Measurements from ENCODE around the gene LINS1.
"Not testable (repeated sequence)": the region's sequence is repeated elsewhere in the genome, so short reads cannot be mapped to it uniquely, and the experiment has no call there.

Gene LINS1

DNA sequence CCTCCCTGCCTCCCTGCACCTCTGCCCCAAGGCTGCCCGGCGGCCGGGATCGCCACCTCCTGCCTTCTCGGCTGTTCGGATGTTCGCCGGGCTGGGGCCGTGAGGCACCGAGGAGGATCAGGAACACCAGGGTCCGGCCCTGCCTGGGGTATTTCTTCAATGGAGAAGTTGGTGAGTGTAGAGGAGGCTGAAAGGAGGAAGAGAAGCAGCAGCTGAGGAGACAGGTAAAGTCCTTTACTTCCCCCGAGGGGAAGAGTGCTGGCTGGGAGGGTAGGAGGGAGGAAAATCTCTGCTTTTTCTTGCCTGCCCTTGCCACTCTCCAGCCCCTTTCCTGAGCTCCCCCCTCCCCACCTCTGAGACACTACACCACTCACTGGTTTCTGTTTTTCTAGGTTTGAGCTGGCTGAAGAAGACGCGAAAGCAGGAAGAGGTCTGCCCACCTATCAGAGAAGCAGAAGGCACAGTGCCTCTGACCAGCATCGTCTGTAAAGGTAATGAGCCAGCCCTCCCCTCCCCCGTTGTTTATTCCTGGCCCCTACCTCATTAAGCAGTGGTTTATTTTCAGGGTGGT, 924 bp upstream of the LINS1 start:
- no peak for DNase-seq (ENCODE audit: low read depth in 1 of 2, low spot score in 1 of 2)

DNA sequence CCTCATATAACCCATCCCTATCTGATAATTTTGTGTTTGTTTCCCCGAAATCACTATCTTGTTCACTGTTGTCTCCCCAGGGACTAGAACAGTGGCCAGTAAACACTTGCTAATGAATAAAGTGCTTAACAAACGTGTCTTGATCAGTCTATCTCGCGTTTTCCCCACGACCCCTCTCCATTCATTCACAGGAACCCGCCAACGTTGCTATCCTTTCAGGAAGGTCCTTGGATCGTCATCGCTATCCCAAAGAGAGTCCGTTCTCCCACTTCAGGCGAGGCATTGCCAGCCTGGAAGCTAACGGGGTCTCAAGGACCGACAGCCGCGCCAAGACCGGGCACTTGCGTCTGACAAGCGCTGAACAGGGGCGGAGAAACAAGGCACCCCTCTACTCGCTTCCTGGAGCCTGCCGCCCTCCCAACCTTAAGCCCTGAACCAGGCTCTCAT, 344 bp downstream of the LINS1 start:
- DNase-seq (ENCODE audit: low read depth in 1 of 2, low spot score in 1 of 2): no peak

DNA sequence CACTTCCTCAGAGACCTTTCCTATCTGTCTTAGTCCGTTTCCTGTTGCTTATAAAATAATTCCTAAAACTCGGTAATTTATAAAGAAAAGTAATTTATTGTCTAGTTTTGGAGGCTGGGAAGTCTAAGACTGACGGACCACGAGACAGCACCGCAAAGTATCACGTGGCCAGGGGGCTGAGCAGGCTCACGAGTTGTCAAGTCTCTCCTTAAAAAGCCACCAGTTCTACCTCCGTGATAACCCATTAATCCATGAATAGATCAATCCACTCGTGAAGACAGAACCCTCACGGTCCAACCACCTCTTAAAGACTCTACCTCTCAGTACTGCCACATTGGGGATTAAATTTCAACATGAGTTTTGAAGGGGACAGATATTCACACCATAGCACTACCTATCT, 821 bp downstream of the LINS1 start:
- DNase-seq (ENCODE audit: low read depth in 1 of 2, low spot score in 1 of 2): no peak

DNA sequence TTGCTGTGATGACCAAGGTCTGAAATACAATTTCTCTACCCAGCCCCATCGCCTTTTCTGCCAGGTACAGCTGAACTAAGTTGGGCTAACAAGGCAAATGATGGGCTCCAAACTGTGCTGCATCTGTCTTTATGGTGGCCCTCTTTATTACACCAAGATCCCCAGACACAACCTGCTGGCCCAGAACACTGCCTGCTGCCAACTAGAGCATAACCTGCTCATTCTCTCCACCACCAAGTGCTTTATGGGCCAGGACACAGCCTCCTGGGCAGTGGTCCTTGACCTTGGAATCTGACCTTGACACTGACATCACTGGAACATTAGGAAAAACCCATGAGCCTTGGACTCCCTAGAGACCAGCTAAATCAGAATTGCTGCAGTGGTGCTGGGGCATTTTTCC, 3.3 kb downstream of the LINS1 start:
- no peak for DNase-seq (ENCODE audit: low read depth in 1 of 2, low spot score in 1 of 2)

DNA sequence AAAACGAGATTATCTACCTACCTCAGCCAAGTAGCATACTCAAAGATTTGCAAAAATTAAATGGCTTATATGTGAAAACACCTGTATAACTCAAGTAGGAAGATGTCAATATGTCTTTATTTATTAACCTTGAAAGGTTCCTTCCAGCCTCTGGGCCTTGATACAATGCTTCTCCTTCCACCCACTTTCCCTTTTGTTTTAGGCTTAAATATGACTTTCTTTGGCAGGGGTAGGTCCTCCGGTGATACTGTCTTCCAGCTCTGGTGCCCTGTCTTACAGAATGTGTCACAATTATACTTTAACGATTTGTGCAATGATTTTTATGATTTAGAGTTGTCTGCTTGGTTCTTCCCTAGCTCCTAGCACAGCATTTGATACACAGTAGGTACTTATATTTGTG, 4.1 kb downstream of the LINS1 start:
- DNase-seq (ENCODE audit: low read depth in 1 of 2, low spot score in 1 of 2): no peak

DNA sequence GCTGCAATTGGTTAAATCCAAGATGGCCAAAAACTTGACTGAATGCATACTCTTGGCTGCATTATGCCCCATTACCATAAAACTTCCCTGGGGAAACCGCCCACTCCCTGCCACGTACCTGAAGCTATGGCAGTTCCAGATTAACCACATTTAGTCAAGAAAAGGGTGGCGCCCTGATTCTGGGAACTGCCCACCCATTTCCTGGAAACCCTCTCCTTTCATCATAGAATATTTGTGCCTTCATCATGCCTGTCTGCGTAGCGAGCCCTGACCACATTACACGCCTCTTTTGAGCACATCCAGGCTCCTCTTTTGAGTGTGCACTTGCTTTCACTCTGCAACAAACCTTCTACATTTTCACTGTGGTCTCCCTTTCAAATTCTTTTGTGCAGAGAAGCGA, 5.2 kb downstream of the LINS1 start:
- peak; percentile 44 to 87 for DNase-seq (ENCODE audit: low read depth in 1 of 2, low spot score in 1 of 2)

DNA sequence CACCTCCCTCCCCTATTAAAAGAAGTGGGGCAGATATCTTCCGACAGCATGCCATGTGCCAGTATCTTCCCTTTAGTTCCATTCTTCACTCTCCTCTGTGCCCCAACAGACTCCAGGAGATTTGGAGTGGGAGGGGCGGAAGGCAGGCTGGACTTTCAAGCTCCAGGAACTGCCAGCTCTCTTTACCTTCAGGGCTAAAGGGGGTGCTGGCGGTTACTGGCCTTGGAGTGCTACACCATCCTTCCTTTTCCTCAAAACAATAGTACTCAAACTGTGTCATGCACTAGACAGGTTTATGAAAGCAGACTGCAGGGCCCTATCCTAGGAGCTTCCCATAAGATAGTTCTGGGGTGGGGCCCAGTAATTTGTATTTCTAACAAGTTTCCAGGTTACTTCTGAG, 6.0 kb downstream of the LINS1 start:
- no peak for DNase-seq (ENCODE audit: low read depth in 1 of 2, low spot score in 1 of 2)

DNA sequence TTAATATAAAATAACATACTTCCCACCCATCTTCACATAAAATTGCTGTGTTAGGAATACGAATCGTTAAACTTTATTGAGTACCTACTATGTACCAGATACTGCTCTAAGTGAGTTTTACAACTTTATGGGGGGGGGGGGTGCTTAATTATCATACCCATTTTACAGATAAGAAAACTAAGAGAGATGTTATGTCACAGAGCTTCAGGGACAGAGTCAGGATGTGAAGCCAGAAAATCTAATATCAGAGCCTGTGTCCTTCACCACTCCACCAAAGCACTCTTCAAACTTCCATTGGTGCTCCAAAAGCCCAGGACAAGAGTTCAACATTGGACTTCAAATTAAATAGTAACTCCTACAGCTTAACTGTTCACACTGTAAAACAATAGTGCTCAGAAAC, 8.6 kb downstream of the LINS1 start:
- DNase-seq (ENCODE audit: low read depth in 1 of 2, low spot score in 1 of 2): no peak

DNA sequence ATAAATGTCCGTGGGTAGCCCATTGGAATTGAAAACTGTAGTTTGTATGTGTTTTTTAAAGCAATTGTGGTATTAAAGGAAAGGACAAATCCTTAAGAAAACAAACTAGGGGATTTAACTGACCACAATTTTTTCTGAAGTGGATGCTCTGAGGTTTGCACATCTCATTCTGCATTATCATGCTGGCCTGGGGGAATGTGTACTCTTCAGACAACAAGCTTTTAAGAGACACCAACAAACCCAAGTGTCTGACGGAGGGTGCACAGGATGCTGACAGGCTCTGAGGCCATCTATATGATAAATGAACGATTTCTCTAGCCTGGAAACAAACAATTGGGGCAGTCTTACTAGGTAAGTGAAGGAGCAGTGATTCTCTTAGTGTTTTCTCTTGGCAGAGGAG, 9.1 kb downstream of the LINS1 start:
- no peak for DNase-seq (ENCODE audit: low read depth in 1 of 2, low spot score in 1 of 2)

DNA sequence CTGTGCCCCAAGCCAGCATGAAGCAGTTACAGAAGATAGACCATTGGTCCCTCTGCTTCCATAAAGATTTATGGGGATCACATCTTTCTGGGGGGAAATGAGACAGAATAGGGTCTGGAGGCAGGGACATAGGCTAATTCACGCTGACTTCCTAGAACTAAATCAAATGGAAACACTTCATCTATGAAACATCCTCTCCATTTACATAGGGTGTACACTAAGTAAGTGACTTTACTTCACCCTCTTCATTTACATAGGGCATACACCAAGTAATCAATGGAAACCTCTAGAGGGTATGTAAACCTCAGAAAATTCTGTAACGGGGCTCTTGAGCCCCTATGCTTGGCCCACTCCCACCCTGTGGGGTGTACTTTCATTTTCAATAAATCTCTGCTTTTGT, 10.1 kb downstream of the LINS1 start:
- no peak for DNase-seq (ENCODE audit: low read depth in 1 of 2, low spot score in 1 of 2)

DNA sequence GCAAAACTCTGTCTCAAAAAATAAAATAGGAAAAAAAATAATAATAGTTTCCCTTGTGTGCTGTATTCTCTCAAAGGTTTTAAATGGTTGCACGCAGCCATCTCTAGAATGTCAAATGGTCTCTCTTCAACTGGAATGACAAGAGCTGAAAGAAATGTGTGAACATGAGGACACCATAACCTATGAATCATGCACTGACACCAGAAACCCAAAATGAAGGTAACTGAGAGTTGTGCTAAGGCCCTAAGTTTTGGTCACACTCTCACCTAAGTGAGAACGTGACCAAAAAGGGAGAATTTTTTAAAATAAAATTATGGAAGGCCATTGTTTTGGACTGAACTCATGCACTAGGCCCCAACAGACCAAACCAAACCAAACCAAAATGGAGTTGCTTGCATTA, 10.8 kb downstream of the LINS1 start:
- not testable (repeated sequence) for DNase-seq (ENCODE audit: low read depth in 1 of 2, low spot score in 1 of 2)

DNA sequence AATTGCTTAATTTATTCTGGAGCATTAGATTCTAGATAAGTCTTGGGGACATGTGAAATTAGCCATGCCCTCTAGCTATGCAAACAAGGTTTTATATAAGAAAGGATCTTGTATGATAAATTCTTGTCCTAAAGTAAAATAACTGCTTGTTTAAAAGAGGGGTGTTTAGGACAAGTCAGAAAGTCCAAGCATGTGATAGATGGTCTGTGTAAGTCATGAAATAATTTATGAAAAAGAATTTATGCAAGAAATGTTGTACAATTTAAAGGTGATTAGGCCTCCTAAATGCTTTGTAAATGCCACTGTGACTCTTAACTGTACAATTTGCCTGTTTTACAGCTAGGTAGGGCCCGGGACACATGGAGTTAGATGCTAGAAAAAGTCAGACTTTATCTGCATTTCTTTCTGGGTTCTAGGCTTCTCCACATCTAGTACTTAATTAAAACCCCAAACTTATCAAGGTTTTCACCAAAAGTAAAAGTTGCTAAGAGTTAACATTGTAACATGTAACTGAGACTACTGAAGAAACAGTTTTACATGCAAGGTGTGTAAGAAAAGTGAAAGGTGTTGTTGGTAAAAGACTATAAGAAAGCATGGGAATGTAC, 13.2 kb downstream of the LINS1 start:
- no peak for DNase-seq (ENCODE audit: low read depth in 1 of 2, low spot score in 1 of 2)

DNA sequence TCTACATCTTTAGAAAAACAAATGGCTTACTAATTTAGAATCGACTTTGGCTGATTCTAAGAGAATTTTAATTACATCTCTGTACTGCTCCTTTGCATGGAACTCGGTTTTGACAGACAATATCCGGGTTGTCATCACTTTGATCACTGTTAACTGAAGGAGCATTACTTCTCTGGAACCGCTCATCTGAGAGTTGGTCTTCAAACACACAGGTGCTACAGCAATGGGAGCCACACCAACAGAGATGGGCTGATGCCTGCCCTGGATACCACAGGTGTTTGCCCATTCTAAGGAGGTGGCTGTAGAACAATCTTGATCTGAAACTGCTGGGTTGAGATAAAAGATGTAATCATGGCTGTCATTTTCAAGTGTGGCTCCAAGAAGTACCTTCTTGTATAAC, 21.6 kb downstream of the LINS1 start:
- no peak for DNase-seq (ENCODE audit: low read depth in 1 of 2, low spot score in 1 of 2)

DNA sequence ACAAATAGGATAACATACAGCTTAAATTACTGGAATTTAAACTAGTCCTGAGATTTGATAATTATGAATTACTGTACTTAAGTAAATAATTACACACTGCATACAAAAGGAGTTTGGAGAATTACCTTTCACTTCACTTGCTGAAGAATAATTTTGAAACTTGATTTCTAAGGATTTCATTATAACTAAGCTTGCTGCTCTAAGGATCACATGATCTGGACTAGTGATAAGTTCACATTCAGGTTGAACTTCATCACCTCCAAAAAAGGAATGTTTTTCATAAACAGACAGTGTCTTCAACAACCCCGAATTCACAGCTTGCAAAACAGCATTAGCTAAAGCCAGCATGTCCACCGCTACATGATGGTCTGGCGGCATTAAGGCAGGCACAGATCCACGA, 28.5 kb downstream of the LINS1 start:
- no peak for DNase-seq (ENCODE audit: low read depth in 1 of 2, low spot score in 1 of 2)

DNA sequence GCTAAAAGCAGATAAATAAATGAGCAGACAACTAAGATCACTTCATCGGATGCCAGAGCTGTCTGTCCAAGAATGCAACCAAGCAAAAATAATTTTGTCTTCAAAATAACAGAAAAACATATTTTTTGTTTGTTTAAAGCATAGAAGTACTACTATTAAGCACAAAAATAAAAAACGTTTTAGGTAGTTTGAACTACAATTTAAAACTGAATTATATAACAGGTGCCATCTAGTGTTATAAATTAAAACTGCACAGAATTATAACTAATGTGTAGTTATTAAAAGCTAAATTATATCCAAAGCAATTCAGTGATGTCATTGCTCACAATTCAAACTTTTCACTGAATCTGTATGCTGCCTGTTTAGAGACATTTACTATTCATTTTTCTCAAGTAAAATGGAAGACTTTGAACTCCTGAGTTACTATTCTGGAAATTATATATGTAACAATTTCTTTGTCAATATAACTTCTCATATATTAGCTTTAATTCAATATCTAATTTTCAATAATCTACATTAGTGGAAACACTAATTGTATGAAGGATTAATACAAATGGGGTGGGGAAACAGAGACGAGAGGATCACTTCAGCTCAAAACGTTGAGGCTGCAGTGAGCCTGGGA, 29.5 kb downstream of the LINS1 start:
- no peak for DNase-seq (ENCODE audit: low read depth in 1 of 2, low spot score in 1 of 2)

DNA sequence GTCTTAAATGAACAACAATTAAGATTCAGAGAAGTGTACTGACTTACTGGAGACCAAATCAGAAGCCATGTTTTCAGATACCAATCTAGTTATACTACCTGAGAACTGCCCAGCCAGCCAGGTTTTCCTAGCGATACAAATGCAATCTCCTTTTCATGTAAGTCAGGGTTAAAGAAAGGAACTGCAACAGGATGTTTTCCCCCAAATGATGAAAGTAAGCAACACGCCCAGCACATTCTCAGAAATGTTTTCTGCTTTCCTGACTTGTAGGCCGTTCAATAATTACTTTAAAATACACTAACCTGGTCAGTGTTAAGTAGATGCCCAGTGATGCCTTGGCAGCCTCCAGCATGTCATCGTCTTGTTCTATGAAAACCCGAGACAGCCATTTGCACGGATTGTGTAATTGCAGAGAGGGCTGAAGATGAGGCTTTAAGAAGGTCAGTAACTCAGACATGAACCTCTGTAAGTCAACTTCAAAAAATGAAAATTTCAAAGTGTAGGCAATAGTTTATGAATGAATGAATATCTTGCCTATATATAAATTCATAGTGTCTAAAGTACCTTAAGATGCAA, 30.3 kb downstream of the LINS1 start:
- no peak for DNase-seq (ENCODE audit: low read depth in 1 of 2, low spot score in 1 of 2)

DNA sequence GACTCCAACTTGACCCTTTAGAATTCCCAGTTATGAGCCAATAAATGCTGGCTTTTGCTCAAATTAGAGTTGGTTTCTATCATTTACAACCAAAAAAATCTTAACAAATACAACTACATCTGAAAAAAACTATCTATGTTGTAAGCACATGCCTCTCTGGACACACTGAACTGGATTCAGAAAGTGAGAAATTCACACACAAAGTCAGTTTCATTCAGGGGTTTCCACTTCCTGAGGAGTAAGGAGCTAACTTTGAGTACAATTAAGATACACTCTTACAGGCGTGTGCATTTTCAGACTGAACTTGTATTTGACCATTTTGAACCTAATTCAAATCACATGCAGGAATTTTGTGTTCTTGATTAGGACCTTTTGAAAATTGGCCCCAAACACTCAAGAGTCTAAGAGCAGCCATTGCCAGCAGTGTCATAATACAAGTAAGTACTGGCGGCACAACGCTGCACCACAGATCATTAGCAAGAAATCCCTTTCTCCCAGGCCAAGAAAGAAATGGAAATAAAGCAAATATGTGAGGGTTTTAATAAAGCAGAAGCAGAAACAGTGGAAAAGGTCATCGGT, 31.2 kb downstream of the LINS1 start:
- no peak for DNase-seq (ENCODE audit: low read depth in 1 of 2, low spot score in 1 of 2)

DNA sequence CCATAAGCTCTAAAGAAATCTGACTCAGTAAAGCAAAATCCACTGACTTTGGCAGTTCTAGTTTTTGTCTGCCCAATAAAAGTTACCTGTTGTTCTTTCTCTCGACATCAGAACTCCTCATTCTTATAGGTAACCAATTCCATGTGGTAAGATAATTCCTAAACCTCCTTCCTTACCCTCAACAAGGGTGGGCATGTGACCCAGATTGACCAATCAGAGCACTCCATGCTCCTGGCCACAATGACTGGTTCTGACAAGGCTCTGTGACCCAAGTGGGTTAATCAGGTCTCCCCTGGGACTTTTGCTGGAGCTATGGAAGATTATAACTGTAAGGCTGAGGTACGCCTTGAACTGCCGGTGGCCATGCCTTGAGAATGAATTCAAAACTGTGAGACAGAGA, 31.7 kb downstream of the LINS1 start:
- DNase-seq (ENCODE audit: low read depth in 1 of 2, low spot score in 1 of 2): no peak

DNA sequence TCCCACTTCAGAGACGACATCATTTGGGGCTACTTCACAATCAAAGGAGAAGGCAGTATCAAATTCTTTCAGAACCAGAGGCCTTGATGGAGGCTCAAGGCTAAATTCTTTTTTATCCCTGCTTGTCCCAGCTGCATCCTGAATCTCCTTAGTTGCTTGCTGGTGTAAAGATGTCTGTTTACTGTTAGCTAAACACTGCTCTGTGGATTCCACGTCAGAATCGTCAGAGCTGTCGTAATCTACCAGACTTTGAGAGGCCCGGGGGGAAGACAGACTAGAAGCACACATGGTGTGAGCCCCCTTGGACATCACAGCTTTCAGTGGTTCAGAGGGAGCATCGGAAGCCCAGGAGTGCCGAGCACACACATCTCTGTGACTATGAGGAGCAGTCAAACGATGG, 32.6 kb downstream of the LINS1 start:
- no peak for DNase-seq (ENCODE audit: low read depth in 1 of 2, low spot score in 1 of 2)

DNA sequence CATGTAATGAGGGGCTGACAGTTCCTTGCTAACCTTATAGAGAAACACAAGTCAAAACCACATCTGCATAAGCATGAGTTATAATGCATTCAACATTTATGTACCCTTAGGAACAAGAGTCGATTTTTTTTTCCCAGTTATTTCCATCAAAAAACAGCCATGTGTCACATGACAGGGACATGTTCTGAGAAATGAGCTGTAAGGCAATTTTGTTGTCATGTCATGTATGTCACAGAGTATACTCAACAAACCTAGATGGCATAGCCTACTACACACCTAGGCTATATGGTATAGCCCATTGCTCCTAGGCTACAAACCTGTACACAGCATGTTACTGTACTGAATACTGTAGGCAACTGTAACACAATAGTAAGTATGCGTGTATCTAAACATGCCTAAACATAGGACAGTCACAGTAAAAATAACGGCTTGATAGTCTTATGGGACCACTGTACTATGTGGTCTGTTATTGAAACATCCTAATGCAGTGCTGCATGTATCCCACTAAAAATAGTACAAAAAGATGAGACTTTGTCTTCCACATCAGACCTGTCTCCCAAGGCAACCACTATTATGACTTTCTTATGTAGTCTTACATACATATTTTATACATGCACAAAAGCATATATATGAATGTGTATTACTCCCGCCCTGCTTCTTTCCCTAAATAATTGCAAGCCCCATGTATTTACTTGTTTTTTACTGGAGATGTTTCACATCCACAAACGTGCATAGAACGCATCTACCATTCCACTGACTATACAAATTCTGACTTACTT, 34.9 kb downstream of the LINS1 start:
- no peak for DNase-seq (ENCODE audit: low read depth in 1 of 2, low spot score in 1 of 2)

DNA sequence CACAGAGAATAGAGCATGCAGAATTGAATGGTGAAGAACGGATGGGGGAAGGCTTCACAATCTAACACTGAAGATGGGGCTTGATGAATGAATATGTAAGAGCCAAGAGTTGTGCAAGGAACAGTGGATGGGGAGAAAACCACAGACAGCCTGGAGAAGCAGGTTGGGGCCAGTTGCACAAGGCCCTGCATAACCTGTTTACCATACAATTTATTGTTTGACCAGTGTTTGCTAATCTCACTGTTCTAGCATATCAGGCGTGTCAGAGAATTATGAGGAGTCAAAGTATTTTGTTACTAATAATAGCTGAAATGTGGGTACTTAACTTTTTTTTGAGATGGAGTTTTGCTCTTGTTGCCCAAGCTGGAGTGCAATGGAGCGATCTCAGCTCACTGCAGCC, 36.4 kb downstream of the LINS1 start:
- DNase-seq (ENCODE audit: low read depth in 1 of 2, low spot score in 1 of 2): no peak

DNA sequence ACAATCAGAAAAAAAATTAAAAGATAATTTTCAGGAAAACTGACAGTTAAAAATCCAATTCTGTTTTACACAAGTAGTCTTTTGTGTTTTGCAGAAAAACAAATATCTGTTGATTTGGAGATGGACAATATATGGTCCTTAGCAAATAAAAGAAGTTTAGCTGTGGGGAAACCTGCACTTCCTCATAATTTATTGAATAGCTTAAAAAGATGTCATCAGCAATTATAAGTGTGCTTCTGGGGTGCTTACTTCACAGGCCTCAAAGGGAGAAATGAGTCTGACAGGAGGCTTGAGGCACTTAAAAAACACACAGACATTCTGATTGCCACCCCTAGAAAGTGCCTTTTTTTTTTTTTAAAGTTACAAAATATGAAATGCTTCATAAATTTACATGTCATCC, 41.7 kb downstream of the LINS1 start:
- DNase-seq (ENCODE audit: low read depth in 1 of 2, low spot score in 1 of 2): no peak

Measured in activated T-helper 1 cell treated with anti-CD3 and anti-CD28 coated beads, Interleukin-2, amount 50 U/mL, for 16 hours (primary cell).